PC-3 (cell line): ENCODE results near the gene DNAJC1.

ENCODE experiments used
- CTCF ChIP-seq: fragments of 300-600 bp; sonication (generic); conservative IDR thresholded peaks from 2 replicates; pipeline ENCODE4 v1.5.1; 2017; ENCODE audit warnings: antibody characterized with exemption, low read depth, mild to moderate bottlenecking, low read length
- EZH2 ChIP-seq: fragments of 300-600 bp; sonication (generic); IDR thresholded peaks from one replicate; pipeline ENCODE4 v1.6.1; 2017; ENCODE audit warnings: antibody characterized with exemption, mild to moderate bottlenecking, low read length; ENCODE audit not compliant: unreplicated experiment
- EZH2phosphoT487 ChIP-seq: fragments of 300-600 bp; sonication (generic); IDR thresholded peaks from 2 replicates; pipeline ENCODE4 v1.6.1; 2018; ENCODE audit warnings: mild to moderate bottlenecking, antibody characterized with exemption, low read length, borderline replicate concordance

GRCh38 chr10:21814866-21815265 lies 188.7 kb downstream of the DNAJC1 start:
- no peak for TF ChIP-seq CTCF
- TF ChIP-seq EZH2 = no peak
- no peak for TF ChIP-seq EZH2phosphoT487
